ENCODE measurements around the gene EPB41L2.

The EPB41L2 gene

DNA sequence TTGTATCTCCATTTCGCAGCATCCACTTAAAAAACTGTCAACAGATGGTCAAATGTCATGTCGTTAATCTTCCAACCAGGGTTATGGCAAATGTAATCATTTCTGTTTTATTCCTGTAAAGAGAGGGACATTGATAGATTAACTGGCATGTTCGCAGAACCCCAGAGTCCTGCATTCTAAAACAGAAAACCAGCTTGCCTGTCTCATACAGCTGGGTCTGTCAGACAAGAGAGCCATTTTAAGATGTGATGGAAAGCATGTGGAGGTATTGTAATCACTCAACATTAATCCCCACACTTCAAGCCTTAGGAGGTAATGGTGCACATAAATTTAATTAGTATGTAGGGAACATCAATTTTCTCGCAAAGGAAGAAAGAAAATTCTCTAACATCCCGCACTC, 231.4 kb downstream of the EPB41L2 start:
- Mint-ChIP-seq H3K4me3 (no peak overlapping the region), H3K36me3 (ENCODE audit: low read depth) (no peaks in the 10 kb centered on the region), H3K9me3 (no peaks in the 10 kb centered on the region), H3K27me3 (ENCODE audit: low read depth, poor library complexity) (no peaks in the 10 kb centered on the region), H3K4me1 (no peaks in the 10 kb centered on the region), H3K27ac (no peak overlapping the region)
- TF ChIP-seq, protein P1, sequence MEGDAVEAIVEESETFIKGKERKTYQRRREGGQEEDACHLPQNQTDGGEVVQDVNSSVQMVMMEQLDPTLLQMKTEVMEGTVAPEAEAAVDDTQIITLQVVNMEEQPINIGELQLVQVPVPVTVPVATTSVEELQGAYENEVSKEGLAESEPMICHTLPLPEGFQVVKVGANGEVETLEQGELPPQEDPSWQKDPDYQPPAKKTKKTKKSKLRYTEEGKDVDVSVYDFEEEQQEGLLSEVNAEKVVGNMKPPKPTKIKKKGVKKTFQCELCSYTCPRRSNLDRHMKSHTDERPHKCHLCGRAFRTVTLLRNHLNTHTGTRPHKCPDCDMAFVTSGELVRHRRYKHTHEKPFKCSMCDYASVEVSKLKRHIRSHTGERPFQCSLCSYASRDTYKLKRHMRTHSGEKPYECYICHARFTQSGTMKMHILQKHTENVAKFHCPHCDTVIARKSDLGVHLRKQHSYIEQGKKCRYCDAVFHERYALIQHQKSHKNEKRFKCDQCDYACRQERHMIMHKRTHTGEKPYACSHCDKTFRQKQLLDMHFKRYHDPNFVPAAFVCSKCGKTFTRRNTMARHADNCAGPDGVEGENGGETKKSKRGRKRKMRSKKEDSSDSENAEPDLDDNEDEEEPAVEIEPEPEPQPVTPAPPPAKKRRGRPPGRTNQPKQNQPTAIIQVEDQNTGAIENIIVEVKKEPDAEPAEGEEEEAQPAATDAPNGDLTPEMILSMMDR (IDR thresholded peaks at IDR 0.05): no peak
- DNase-seq: no peak

DNA sequence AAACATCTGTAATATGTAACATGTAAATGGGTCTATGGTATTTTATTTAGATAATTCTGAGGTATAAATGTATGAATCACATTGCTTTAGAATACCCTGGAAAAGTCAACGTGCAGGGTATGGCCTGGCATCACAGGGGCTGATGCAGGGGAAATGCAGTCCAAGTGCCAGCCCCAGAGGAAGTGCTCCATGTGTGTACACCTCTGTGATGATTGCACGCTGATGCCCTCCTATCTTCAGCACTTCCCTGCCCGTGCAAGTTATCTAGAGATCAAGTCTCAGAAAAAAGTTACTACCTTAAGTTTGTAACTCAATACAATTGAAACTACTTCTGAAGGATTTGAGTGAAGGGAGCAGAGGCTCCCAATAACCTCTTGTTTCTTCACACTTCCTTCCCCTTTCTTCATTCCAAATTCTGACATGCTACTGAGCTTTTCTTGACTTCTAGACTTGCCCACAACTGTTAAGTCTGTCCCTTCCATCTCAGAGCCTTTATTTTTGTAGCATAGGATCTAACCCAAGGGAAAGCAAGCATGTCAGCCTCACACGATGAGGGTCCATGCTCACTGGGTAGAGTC, 233.6 kb downstream of the EPB41L2 start:
- no peaks in the 10 kb centered on the region for H3K4me1 Mint-ChIP-seq
- no peaks in the 10 kb centered on the region for H3K9me3 Mint-ChIP-seq
- H3K4me3 Mint-ChIP-seq: no peak overlapping the region
- no peaks in the 10 kb centered on the region for H3K36me3 Mint-ChIP-seq (ENCODE audit: low read depth)
- DNase-seq: no peak
- TF ChIP-seq, protein P1 (IDR thresholded peaks at IDR 0.05): no peak
- H3K27ac Mint-ChIP-seq: no peak overlapping the region
- no peaks in the 10 kb centered on the region for H3K27me3 Mint-ChIP-seq (ENCODE audit: low read depth, poor library complexity)

DNA sequence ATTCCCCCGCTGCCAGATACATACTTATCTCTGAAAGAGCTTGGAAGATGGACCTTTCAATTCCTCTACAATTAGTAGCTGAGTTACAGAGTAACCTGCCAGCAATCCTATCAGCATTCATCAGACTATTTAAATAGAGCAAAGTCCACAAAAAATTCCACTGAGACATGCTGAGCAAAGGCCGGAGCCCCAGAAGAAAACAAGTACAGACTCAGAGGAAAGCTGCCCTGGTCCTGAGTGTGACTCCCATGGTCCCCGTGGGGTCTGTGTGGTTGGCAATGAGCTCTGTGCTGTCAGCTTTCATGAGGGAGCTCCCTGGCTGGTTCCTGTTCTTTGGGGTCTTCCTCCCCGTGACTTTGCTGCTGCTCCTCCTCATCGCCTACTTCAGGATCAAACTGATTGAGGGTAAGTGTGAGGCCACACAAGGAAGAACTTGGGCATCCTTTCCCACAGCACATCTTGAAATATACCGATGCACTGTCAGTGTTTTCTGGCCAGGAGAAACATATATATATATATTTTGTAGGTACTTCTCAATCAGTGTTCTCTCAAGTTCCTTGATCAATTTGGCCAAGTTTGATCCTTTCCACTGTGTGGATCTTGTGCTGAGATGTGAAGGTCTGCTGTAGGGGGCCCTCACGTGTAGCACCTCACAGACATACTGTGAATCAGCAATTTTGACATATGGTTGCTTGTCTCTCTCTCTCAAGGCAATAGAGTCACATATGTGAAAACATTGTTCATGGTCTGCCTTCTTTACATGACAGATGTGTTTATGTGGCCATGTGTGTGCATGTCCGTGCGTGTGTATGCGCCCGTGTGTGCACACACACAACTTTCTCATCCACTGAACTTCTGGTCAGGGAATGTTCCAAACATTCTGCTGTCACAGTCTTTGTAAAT, 235.5 kb downstream of the EPB41L2 start, which contains the start of gene SMLR1:
SMLR1 (plus strand) TSS at position 160 of the 903 bp plus-strand sequence; CDS start at position 168, 8 bp downstream.
- TF ChIP-seq, protein P1 (IDR thresholded peaks at IDR 0.05): no peak
- no peaks in the 10 kb centered on the region for H3K9me3 Mint-ChIP-seq
- H3K4me1 Mint-ChIP-seq: no peaks in the 10 kb centered on the region
- H3K27me3 Mint-ChIP-seq (ENCODE audit: low read depth, poor library complexity): no peaks in the 10 kb centered on the region
- no peak within 1 kb of the TSS for H3K4me3 Mint-ChIP-seq
- DNase-seq: no peak
- H3K27ac Mint-ChIP-seq: no peak within 1 kb of the TSS
- no peaks in the 10 kb centered on the region for H3K36me3 Mint-ChIP-seq (ENCODE audit: low read depth)

DNA sequence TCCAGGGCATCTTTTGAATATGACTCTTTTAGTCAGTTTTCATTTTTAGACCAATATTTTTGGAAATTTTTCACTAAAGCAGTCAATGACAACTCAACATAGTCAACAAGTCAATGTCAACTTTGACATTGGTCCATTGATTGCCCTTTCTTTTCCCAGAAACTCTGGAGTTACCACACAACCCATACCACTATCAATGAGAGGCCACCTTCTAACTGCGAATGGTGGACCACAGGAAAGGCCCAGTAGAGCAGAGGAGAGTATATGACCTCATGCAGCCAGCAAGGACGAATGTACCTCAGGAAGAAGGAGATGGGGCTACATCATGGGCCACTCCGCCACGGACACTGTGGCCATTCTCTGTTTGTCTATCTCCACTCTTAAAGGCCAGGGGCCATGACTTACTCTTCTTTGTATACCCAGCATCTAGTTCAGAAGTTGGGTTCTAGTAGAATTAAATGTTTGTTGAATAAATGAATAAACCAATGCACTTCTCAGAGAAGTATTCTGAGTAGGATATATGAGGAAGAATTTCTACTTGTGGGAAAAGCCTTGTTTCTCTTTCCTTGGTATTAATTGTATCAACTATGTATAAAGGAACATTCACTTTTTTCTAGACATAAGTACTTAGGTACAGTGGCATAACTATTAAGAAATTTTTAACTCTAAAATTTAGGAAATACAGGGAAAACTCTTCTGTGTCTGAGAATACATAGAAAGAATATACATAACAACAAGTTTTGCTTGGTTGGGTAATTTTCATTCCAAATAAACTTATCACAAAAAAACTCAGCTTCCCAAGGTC, 236.4 kb downstream of the EPB41L2 start:
- no peak overlapping the region for H3K27ac Mint-ChIP-seq
- TF ChIP-seq, protein P1 (IDR thresholded peaks at IDR 0.05): no peak
- no peaks in the 10 kb centered on the region for H3K36me3 Mint-ChIP-seq (ENCODE audit: low read depth)
- H3K27me3 Mint-ChIP-seq (ENCODE audit: low read depth, poor library complexity): no peaks in the 10 kb centered on the region
- no peaks in the 10 kb centered on the region for H3K4me1 Mint-ChIP-seq
- no peaks in the 10 kb centered on the region for H3K9me3 Mint-ChIP-seq
- no peak overlapping the region for H3K4me3 Mint-ChIP-seq
- DNase-seq: no peak

DNA sequence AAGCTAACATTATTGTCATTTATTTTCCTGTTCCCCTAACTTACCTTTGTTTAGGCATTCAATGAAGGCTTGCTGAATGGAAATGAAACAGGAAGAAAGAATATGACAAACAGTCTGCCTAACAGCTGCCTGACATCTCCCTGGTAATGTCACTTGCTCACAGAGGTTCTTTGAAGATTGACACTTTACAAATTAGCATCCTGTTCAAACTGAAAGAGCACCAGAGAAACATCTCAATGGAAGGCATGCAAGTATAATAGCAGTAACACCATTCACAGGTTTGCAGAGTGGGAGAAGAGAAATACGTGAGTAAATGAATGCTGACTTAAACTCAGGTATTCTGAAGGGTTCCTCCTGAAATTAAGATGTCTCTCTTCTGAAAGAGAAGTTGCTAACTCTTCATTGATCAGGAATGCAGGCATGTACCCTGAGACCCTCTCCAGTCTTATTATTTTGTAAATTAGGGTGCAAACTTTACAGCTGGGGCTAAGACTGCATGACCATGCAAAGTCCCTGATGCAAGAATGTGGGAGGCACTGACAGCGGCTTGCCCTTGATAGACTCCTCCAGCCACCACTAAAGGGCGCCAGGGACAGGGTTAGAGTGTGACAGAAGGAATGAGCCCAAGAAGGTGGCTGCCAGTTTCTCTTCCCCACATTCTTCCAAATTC, 237.1 kb downstream of the EPB41L2 start:
- H3K27ac Mint-ChIP-seq: no peak overlapping the region
- no peaks in the 10 kb centered on the region for H3K4me1 Mint-ChIP-seq
- H3K4me3 Mint-ChIP-seq: no peak overlapping the region
- TF ChIP-seq, protein P1 (IDR thresholded peaks at IDR 0.05): no peak
- H3K9me3 Mint-ChIP-seq: peaks cover 3% of the 10 kb centered on the region
- H3K36me3 Mint-ChIP-seq (ENCODE audit: low read depth): no peaks in the 10 kb centered on the region
- H3K27me3 Mint-ChIP-seq (ENCODE audit: low read depth, poor library complexity): no peaks in the 10 kb centered on the region
- no peak for DNase-seq

Measured in nephron progenitor cell (in vitro differentiated cells).